Measurements from ENCODE around the gene TMC5. TPM values are rescaled to one million over a fixed set of nuclear protein-coding genes. Genes with fewer than 3 reads are reported as not detected.

TMC5 gene
- total RNA-seq, 1 donor from 2014 or later, result not detected

- DNase-seq (ENCODE audit: extremely low read depth, low read depth, low spot score), result no peak
Measured at GRCh38 chr16:19458722-19459379, 41.2 kb downstream of the TMC5 start.

DNA sequence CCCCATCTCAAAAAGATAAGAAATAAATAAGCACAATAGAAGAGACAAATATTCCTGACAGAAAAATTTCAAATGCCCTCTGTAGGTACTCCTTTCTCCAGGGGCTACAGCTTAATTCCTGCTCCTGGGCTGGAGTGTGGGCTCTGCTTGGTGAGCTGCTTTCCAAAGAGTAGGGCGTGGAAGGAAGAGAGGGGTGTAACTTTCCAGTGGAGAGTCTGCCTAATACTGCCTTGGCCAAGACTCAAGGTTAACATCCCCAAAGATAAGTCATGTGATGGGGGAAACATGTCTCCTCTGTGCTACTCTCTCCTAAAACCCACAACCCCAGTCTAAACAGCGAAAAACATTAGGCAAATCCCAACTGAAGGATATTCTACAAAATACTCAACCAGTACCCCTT lies 42.7 kb downstream of the TMC5 start:
- no peak for DNase-seq (ENCODE audit: extremely low read depth, low read depth, low spot score)

- DNase-seq (ENCODE audit: extremely low read depth, low read depth, low spot score), result no peak
Measured at GRCh38 chr16:19463468-19464315, 46.0 kb downstream of the TMC5 start.

- DNase-seq (ENCODE audit: extremely low read depth, low read depth, low spot score), result no peak
Measured at GRCh38 chr16:19468300-19468699, 50.6 kb downstream of the TMC5 start.

DNA sequence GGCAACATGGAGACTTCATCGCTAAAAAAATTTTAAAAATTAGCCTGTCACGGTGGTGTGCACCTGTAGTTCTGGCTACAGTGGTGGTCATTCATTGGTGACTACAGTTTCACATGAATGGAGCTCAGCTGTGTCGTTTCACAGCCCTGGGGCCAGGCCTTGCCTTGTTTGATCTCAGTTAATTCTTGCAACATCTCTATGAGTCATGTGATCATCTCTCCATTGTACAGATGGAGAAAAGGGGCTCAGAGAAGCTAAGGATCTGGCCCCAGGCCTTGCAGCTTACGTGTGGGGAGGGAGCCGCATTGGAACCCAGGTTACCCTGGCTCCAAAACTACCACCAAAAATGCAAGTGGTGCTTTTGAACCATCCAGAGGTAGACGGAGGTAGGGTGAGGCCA lies 54.8 kb downstream of the TMC5 start:
- no peak for DNase-seq (ENCODE audit: extremely low read depth, low read depth, low spot score)

DNA sequence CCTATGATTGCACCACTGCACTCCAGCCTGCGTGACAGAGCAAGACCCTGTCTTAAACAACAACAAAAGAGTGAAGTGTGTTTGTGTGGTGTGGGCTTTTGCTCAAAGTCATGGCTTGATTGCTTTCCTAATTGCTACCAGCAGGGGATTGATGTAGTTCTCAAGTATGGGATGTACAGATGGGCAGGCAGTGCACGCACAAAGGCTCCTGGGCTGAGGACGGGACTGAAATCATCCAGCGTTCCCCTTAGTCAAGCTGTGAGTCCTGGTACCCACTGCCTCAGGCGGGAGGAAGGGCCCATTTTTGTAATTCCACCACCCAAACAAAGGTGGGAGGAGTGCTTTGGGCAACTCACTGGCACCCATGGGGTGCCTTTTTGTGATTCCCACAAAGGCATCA lies 56.9 kb downstream of the TMC5 start:
- no peak for DNase-seq (ENCODE audit: extremely low read depth, low read depth, low spot score)

DNA sequence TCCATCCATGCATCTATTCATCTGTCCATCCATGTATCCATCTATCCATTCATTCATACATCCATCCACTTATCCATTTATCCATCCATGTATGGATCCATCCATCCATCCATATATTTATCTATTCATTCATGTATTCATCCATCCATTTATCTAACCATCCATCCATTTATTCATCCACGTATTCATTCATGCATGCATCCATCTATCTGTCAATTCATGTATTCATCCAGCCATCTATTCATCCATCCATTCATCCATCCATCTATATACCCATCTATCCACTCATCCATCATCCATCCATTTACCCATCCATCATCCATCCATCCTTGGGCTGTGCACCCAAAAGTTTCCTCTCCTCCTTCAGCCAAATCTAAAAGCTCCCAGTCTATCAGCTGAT lies 60.8 kb downstream of the TMC5 start:
- DNase-seq (ENCODE audit: extremely low read depth, low read depth, low spot score), result no peak

GRCh38 chr16:19479302-19479721 lies 61.6 kb downstream of the TMC5 start:
- DNase-seq (ENCODE audit: extremely low read depth, low read depth, low spot score), result no peak

DNA sequence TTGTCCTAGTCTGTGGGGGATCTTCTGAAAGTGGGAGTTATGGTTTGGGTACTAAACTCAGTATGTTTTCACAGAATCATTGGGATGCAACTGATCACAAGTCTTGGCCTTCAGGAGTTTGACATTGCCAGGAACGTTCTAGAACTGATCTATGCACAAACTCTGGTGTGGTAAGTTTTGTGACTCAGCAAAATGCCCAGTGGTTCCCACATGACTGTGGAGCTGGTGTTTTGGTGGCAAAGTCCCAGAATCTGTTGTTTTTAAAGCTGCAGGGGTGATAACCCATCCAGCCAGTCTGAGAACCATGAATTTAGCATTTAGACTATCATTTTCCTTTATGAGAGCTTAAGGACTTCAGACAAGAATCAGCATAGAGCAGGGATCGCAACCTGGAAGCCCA lies 63.6 kb downstream of the TMC5 start:
- no peak for DNase-seq (ENCODE audit: extremely low read depth, low read depth, low spot score)

- DNase-seq (ENCODE audit: extremely low read depth, low read depth, low spot score), result no peak
Measured at GRCh38 chr16:19481769-19482168, 64.1 kb downstream of the TMC5 start.

DNA sequence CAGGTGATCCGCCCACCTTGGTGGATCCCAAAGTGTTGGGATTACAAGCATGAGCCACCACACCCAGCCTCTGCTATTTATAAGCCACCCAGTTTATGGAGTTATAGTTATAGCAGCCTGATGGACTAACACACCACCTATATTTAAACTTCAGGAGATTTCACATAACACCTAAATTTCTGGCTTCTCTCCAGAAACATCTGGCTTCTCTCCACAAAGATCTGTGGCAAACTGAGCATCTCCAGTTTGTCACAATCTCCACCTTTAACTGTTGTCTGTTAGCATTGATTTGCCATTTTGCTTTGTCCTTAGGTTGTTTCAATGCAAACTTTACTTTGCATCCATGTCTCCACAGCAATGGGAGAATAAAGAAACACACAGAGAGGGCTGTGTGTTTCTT lies 64.6 kb downstream of the TMC5 start:
- no peak for DNase-seq (ENCODE audit: extremely low read depth, low read depth, low spot score)

DNA sequence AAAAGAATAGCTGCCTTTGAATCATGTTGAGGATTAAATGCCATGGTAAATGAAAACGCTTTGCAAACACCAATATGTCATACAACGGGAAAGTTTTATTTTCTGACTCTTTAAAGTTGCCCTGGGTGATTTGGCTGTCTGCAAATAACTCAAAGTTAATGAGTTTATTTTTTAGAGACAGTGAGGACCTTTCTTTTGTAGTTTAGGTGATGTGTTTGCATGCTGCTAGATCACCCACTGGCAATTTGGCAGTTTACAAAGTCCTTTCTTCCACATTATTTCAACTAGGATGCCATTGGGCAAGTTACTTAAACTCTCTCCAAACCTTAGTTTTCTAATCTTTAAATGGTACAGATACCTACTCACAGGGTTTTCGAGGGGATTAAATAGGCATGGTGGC lies 66.4 kb downstream of the TMC5 start:
- no peak for DNase-seq (ENCODE audit: extremely low read depth, low read depth, low spot score)

DNA sequence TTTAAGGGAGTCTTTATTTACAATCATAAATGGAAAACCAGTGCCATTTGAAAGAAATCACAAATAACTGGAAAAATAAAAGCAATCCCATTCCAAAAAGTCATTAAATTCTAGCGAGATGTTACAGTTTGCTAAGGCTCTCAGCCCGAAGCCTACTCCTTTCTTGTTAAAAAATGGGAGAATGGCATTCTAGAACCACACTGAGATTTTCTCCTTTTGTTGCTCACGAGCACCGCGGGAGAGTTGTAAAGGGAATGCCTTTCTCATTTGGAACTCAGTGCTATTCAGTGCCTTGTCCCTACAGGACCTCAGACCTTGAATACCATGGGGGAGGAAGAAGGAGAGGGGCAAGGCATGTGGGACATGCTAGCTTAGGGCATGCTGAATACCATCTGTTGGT lies 67.9 kb downstream of the TMC5 start:
- DNase-seq (ENCODE audit: extremely low read depth, low read depth, low spot score), result no peak

GRCh38 chr16:19486051-19486450 lies 68.4 kb downstream of the TMC5 start:
- DNase-seq (ENCODE audit: extremely low read depth, low read depth, low spot score), result no peak

DNA sequence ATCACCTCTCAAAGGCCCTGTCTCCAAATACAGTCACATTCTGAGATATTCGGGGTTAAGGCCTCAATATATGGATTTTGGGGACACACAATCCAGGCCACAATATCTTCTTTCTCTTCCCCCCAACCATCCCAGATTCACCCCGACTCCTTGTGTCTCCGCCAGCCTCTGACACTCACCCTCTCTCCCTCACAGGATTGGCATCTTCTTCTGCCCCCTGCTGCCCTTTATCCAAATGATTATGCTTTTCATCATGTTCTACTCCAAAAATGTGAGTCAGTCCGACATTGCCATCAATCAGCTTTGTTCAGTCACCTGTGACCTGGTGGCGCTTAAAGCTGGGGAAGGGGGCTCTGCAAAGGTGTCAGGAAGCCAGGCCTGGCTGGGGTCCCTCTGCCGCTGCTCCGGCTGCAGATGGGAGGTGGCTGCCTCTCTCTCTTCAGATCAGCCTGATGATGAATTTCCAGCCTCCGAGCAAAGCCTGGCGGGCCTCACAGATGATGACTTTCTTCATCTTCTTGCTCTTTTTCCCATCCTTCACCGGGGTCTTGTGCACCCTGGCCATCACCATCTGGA lies 69.2 kb downstream of the TMC5 start:
- DNase-seq (ENCODE audit: extremely low read depth, low read depth, low spot score), result no peak

GRCh38 chr16:19488213-19488640 lies 70.5 kb downstream of the TMC5 start:
- DNase-seq (ENCODE audit: extremely low read depth, low read depth, low spot score), result no peak

DNA sequence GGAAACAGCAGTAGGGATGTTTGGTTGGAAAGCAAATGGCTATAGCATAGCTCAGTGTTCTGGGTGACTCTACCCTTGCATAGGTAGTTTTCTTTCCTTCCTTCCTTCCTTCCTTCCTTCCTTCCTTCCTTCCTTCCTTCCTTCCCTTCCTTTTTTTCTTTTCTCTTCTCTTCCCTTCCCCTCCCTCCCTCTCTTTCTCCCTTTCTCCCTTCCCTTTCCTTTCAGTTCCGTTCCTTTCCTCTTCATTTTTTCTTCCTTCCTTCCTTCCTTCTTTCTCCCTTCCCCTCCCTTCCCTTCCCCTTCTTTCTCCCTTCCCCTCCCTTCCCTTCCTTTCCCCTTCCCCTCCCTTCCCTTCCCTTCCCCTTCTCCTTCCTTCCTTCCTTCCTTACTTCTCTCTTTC lies 72.9 kb downstream of the TMC5 start:
- DNase-seq (ENCODE audit: extremely low read depth, low read depth, low spot score), result no peak

GRCh38 chr16:19497176-19497575 lies 79.5 kb downstream of the TMC5 start:
- DNase-seq (ENCODE audit: extremely low read depth, low read depth, low spot score), result no peak

DNA sequence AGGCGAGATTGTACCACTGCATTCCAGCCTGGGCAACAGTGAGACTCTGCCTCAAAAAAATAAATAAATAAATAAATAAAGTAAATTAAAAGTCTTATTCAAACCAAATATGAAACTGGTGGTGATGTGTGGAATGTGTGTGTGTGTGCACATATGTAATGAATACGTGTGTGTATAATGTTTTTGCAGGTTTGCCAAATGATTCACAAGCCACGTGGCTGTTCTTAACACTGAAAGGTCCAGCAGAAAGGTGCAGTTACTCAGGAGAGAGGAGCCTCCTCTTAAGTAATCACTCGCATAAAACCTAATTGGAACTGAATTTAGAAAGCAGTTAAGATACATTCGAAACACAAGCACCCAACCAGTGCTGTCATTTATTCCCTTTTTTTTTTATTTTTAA lies 81.3 kb downstream of the TMC5 start:
- no peak for DNase-seq (ENCODE audit: extremely low read depth, low read depth, low spot score)

DNA sequence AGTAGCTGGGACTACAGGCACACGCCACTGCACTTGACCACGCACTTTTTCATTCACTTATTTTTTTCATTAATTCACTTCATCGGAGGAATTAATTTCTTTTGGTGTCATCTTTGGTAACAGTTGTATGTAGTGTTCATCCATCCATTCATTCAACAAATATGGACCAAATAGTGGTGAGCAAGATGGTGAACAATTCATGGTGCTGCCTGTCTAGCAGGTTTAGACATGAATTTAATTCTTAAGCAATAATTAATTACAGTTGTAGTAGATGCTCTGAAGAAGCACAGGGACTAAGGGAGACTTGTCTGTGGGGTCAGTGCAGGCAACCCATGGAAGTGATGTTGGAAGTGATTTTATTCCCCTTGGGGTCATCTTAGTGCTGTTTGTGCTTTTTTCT lies 81.8 kb downstream of the TMC5 start:
- DNase-seq (ENCODE audit: extremely low read depth, low read depth, low spot score), result no peak

DNA sequence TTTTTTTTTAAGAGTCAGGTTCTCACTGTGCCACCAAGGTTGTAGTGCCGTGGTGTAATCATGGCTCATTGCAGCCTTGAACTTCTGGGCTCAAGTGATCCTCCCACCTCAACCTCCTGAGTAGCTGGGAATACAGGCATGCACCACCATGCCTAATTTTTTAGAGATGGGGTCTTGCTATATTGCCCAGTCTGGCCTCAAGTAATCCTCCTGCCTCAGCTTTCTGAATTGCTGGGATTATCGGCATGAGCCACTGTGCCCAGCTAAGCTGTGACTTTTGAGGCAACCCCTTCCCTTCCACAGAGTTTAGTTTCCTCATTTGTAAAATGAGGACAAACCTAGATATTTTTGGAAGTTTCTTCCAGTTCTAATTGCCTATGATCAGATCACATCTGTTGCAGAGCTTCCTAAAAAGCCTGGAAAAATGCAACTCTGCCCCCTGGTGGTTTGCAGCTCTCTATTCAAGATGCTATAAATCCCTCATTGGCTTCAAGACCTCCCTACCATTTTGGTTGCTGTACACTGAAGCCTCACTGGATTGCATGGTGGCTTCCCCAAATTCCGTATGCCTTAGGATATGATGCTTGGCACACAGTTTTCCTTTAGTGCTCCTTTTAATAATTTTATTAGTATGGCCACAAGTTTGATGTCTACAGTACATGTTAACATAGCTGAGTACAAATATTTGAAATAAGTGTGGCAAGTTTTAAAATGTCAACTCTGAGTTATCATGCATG lies 84.9 kb downstream of the TMC5 start:
- no peak for DNase-seq (ENCODE audit: extremely low read depth, low read depth, low spot score)
